Effector memory CD8-positive, alpha-beta T cell (primary cell): ENCODE data around the gene BLOC1S1.

ENCODE experiments used
- ATAC-seq: fragments of 150-1000 bp; cut with Tn5 transposase; replicated peaks from 2 replicates; pipeline ENCODE4 v1.10.0; 2021; ENCODE audit warnings: mild to moderate bottlenecking, moderate library complexity
- DNase-seq, 3 experiments: peaks; one replicate each; pipeline ENCODE4 v3.0.0; 2021
- H3K27ac Mint-ChIP-seq, 2 donors: one replicate each; pipeline ENCODE4 v1.8.0; 2022; ENCODE audit warnings: mild to moderate bottlenecking in 2 of 2, mixed read lengths in 2 of 2, moderate library complexity in 2 of 2
- H3K27me3 Mint-ChIP-seq, 2 donors: one replicate each; pipeline ENCODE4 v1.8.0; 2022; ENCODE audit warnings: mixed read lengths in 2 of 2
- H3K36me3 Mint-ChIP-seq: one replicate; pipeline ENCODE4 v1.8.0; 2022; ENCODE audit warnings: mild to moderate bottlenecking, moderate library complexity, mixed read lengths; ENCODE audit not compliant: insufficient read depth
- H3K4me1 Mint-ChIP-seq, 2 donors: one replicate each; pipeline ENCODE4 v1.8.0; 2022; ENCODE audit warnings: low read depth in 2 of 2, mixed read lengths in 2 of 2
- H3K4me3 Mint-ChIP-seq, 2 donors: one replicate each; pipeline ENCODE4 v1.8.0; 2022; ENCODE audit warnings: mild to moderate bottlenecking in 2 of 2, mixed read lengths in 2 of 2, moderate library complexity in 2 of 2
- H3K9me3 Mint-ChIP-seq, 2 donors: one replicate each; pipeline ENCODE4 v1.8.0; 2022; ENCODE audit warnings: mixed read lengths in 2 of 2

The BLOC1S1 gene

GRCh38 chr12:55686366-55687010 is 29.4 kb upstream of the BLOC1S1 start:
- peaks cover 16 to 30% of the 10 kb centered on the region in 2 donors for H3K27me3 Mint-ChIP-seq
- no peak overlapping the region for H3K27ac Mint-ChIP-seq
- no peaks in the 10 kb centered on the region for H3K36me3 Mint-ChIP-seq
- H3K9me3 Mint-ChIP-seq = no peaks in the 10 kb centered on the region
- no peak for ATAC-seq
- H3K4me3 Mint-ChIP-seq = no peak overlapping the region
- peaks cover 3 to 7% of the 10 kb centered on the region in 2 donors for H3K4me1 Mint-ChIP-seq
- no peak for DNase-seq

- no peaks in the 10 kb centered on the region for H3K36me3 Mint-ChIP-seq
- no peak overlapping the region for H3K27ac Mint-ChIP-seq
- H3K4me1 Mint-ChIP-seq = peaks cover 3 to 4% of the 10 kb centered on the region in 2 donors
- peaks cover 8 to 17% of the 10 kb centered on the region in 2 donors for H3K27me3 Mint-ChIP-seq
- no peaks in the 10 kb centered on the region for H3K9me3 Mint-ChIP-seq
- no peak for DNase-seq
- no peak overlapping the region for H3K4me3 Mint-ChIP-seq
- no peak for ATAC-seq
Measured at GRCh38 chr12:55687746-55688145, 28.1 kb upstream of the BLOC1S1 start.

GRCh38 chr12:55688716-55689655 is 26.9 kb upstream of the BLOC1S1 start:
- Mint-ChIP-seq H3K4me1 (peaks cover 3 to 4% of the 10 kb centered on the region in 2 donors), H3K27ac (no peak overlapping the region), H3K27me3 (peaks cover 4 to 6% of the 10 kb centered on the region in 2 donors), H3K4me3 (no peak overlapping the region), H3K9me3 (no peaks in the 10 kb centered on the region), H3K36me3 (no peaks in the 10 kb centered on the region)
- no peak for DNase-seq
- ATAC-seq = no peak

- Mint-ChIP-seq H3K4me3 (no peak overlapping the region), H3K27me3 (peaks cover 0 to 31% of the 10 kb centered on the region in 2 donors), H3K27ac (no peak overlapping the region), H3K4me1 (peaks cover 2 to 3% of the 10 kb centered on the region in 2 donors), H3K9me3 (no peaks in the 10 kb centered on the region), H3K36me3 (no peaks in the 10 kb centered on the region)
- DNase-seq = no peak
- no peak for ATAC-seq
Measured at GRCh38 chr12:55692631-55693322, 23.1 kb upstream of the BLOC1S1 start.

GRCh38 chr12:55693323-55694187 is 22.3 kb upstream of the BLOC1S1 start:
- H3K36me3 Mint-ChIP-seq = no peaks in the 10 kb centered on the region
- H3K9me3 Mint-ChIP-seq = no peaks in the 10 kb centered on the region
- H3K4me1 Mint-ChIP-seq = peaks cover 0 to 1% of the 10 kb centered on the region in 2 donors
- H3K27ac Mint-ChIP-seq = no peak overlapping the region
- ATAC-seq (no peak), DNase-seq (no peak)
- H3K27me3 Mint-ChIP-seq = peaks cover 0 to 38% of the 10 kb centered on the region in 2 donors
- H3K4me3 Mint-ChIP-seq = no peak overlapping the region

GRCh38 chr12:55694188-55694515 is 21.7 kb upstream of the BLOC1S1 start:
- H3K27me3 Mint-ChIP-seq = peaks cover 0 to 40% of the 10 kb centered on the region in 2 donors
- DNase-seq (no peak), ATAC-seq (no peak)
- no peak overlapping the region for H3K4me3 Mint-ChIP-seq
- H3K36me3 Mint-ChIP-seq = no peaks in the 10 kb centered on the region
- peaks cover 0 to 1% of the 10 kb centered on the region in 2 donors for H3K4me1 Mint-ChIP-seq
- H3K27ac Mint-ChIP-seq = no peak overlapping the region
- H3K9me3 Mint-ChIP-seq = no peaks in the 10 kb centered on the region

- DNase-seq (no peak), ATAC-seq (no peak)
- no peaks in the 10 kb centered on the region for H3K9me3 Mint-ChIP-seq
- peaks cover 0 to 1% of the 10 kb centered on the region in 2 donors for H3K4me1 Mint-ChIP-seq
- peaks cover 3 to 45% of the 10 kb centered on the region in 2 donors for H3K27me3 Mint-ChIP-seq
- no peaks in the 10 kb centered on the region for H3K36me3 Mint-ChIP-seq
- no peak overlapping the region for H3K4me3 Mint-ChIP-seq
- peak overlapping the region in 1 of 2 donors; percentile 84 for H3K27ac Mint-ChIP-seq
Measured at GRCh38 chr12:55694651-55695050, 21.2 kb upstream of the BLOC1S1 start.

- ATAC-seq (no peak), DNase-seq (no peak)
- H3K27me3 Mint-ChIP-seq = peaks cover 6 to 45% of the 10 kb centered on the region in 2 donors
- no peak overlapping the region for H3K4me3 Mint-ChIP-seq
- H3K4me1 Mint-ChIP-seq = peaks cover 0 to 1% of the 10 kb centered on the region in 2 donors
- H3K36me3 Mint-ChIP-seq = no peaks in the 10 kb centered on the region
- H3K9me3 Mint-ChIP-seq = no peaks in the 10 kb centered on the region
- peak overlapping the region in 1 of 2 donors; percentile 84 for H3K27ac Mint-ChIP-seq
Measured at GRCh38 chr12:55695349-55695748, 20.5 kb upstream of the BLOC1S1 start.

GRCh38 chr12:55696141-55696540 is 19.7 kb upstream of the BLOC1S1 start:
- H3K4me1 Mint-ChIP-seq = peaks cover 0 to 1% of the 10 kb centered on the region in 2 donors
- H3K36me3 Mint-ChIP-seq = no peaks in the 10 kb centered on the region
- ATAC-seq (no peak), DNase-seq (no peak)
- no peak overlapping the region for H3K27ac Mint-ChIP-seq
- peaks cover 6 to 45% of the 10 kb centered on the region in 2 donors for H3K27me3 Mint-ChIP-seq
- no peak overlapping the region for H3K4me3 Mint-ChIP-seq
- H3K9me3 Mint-ChIP-seq = no peaks in the 10 kb centered on the region

- Mint-ChIP-seq H3K27ac (peak overlapping the region in 1 of 2 donors; percentile 24), H3K4me1 (peaks cover 0 to 1% of the 10 kb centered on the region in 2 donors)
- ATAC-seq = no peak
Measured at GRCh38 chr12:55696796-55697462, 18.9 kb upstream of the BLOC1S1 start.

GRCh38 chr12:55697686-55698085 is 18.2 kb upstream of the BLOC1S1 start:
- H3K36me3 Mint-ChIP-seq = no peaks in the 10 kb centered on the region
- H3K27ac Mint-ChIP-seq = peak overlapping the region in 1 of 2 donors; percentile 24
- DNase-seq (no peak), ATAC-seq (no peak)
- H3K4me3 Mint-ChIP-seq = no peak overlapping the region
- no peaks in the 10 kb centered on the region for H3K9me3 Mint-ChIP-seq
- peaks cover 6 to 48% of the 10 kb centered on the region in 2 donors for H3K27me3 Mint-ChIP-seq
- peaks cover 0 to 1% of the 10 kb centered on the region in 2 donors for H3K4me1 Mint-ChIP-seq

More at GRCh38 chr12:55696796-55697462, 18.9 kb upstream of the BLOC1S1 start:
- Mint-ChIP-seq H3K9me3 (no peaks in the 10 kb centered on the region), H3K27me3 (peaks cover 6 to 45% of the 10 kb centered on the region in 2 donors), H3K36me3 (no peaks in the 10 kb centered on the region), H3K4me3 (no peak overlapping the region)
- no peak for DNase-seq

- H3K4me1 Mint-ChIP-seq = peaks cover 0 to 1% of the 10 kb centered on the region in 2 donors
- H3K4me3 Mint-ChIP-seq = no peak overlapping the region
- no peaks in the 10 kb centered on the region for H3K36me3 Mint-ChIP-seq
- H3K27me3 Mint-ChIP-seq = peaks cover 6 to 55% of the 10 kb centered on the region in 2 donors
- H3K9me3 Mint-ChIP-seq = no peaks in the 10 kb centered on the region
- no peak for DNase-seq
- no peak for ATAC-seq
- no peak overlapping the region for H3K27ac Mint-ChIP-seq
Measured at GRCh38 chr12:55698241-55698955, 17.4 kb upstream of the BLOC1S1 start.
